Fibroblast of lung (primary cell): ENCODE measurements around the gene PHRF1.

Experiments used
- CTCF ChIP-seq, 2 donors: IDR thresholded peaks in 1 of 2; conservative IDR thresholded peaks in 1 of 2; 1 replicate in 1 of 2; 2 replicates in 1 of 2; pipeline ENCODE4 v1.5.1; 2011 to 2012; ENCODE audit warnings: low read length in 2 of 2, control low read depth in 1 of 2, inconsistent platforms in 1 of 2, low read depth in 1 of 2, mild to moderate bottlenecking in 1 of 2
- EZH2 ChIP-seq: IDR thresholded peaks from 2 replicates; pipeline ENCODE4 v1.5.1; 2012; ENCODE audit warnings: low read length, control low read depth, mild to moderate bottlenecking; ENCODE audit errors: missing control alignments

- no peak for TF ChIP-seq EZH2
- no peak for TF ChIP-seq CTCF (conservative IDR thresholded peaks at IDR 0.05 in 1 of 2, IDR thresholded peaks at IDR 0.05 in 1 of 2; ENCODE audit: low read depth in 1 of 2, low read length in 2 of 2)
Observed at GRCh38 chr11:607020-607780, 30.9 kb downstream of the PHRF1 start.
